NCI-H748 treated with DMSO at 0.1 percent for 48 hours (cell line): ENCODE results near the gene FOXK1.

Experiments used
- DNase-seq: peaks from one replicate; lab custom pipeline; 2025; lab: John Stamatoyannopoulos, UW

Gene FOXK1

DNA sequence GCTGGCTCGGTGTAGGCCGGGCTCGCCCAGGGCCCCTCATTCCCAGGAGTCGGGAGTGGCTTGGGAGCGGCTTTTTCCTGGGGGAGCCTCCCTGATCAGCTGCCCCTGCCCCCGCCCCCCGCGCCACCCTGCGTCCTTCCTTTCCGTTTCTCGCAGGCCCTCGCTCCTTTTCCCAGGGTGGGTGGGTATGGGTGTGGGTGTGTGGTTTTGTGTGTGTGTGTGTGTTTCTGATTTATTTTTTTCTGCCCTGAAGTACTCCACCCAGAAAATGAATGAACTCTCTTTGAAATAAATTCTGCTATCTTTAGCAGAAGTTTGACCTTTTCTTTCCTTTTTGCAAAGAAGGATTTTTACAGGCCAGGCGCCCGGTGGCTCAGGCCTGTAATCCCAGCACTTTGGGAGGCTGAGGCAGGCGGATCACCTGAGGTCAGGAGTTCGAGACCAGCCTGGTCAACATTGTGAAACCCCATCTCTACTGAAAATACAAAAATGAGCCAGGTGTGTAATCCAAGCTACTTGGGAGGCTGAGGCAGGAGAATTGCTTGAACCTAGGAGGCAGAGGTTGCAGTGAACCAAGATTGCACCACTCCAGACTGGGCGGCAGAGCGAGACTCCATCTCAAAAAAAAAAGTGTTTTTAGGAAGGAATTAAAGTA, 63.3 kb downstream of the FOXK1 start:
- DNase-seq: no peak

GRCh38 chr7:4745971-4746919, 64.2 kb downstream of the FOXK1 start:
- no peak for DNase-seq

- DNase-seq: no peak
These were observed 64.9 kb downstream of the FOXK1 start for GRCh38 chr7:4747013-4747412.

DNA sequence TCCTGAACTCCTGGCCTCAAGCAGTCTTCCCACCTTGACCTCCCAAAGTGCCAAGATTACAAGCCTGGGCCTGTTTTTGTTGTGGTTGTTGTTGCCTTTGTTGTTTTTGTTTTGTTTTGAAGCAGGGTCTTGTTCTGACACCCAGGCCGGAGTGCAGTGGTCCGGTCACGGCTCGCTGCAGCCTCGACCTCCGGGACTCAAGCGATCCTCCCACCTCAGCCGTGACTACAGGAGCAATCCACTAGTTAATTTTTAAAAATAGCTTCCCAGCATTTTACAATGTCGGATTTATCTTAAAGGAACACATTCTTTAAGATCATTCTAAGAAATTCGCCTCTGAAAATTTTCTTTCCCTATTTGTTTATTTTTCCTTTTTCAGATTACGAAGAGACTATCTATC, 65.7 kb downstream of the FOXK1 start:
- no peak for DNase-seq

DNA sequence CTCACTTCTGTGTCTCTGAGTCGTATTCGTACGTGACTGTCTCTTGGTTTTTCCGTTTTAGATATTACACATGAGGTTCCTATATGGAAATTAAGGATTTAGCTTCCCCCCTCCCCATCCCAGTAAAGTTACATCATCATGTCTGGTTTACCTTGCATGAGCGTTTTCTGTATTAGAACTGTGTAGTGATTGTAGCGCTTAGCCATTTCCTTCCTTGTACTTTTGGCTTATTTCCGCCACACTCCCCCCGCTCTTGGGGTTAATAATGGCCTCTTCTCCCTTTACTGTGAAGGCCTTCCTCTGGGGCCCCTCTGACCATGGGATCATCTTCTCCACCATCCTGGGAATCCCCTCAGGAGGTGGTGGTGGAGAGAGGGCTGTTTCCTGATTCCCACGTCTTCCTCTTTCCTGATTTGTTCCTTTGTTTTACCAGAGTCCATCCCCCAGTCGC, 66.2 kb downstream of the FOXK1 start:
- DNase-seq: no peak

DNA sequence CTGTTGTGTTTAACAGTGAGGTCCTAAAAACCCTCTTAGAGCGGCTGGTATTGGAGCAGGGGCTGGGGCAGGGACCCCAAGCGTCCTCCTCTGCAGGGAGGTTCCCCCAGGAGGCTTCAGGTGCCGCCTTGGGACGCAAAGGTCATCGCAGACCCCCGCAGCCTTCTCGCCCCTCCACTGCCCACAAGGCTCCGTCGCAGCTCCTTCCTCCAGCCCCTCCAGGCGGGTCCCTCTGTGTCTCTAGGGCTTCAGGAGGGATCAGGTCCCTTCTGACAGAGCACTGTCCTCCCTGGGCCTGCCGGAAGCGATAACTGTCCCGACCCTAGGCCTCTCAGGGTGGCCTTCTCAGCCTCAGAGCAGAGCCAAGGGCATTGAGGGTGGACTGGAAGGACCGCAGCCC, 67.3 kb downstream of the FOXK1 start:
- DNase-seq: no peak

- DNase-seq: no peak
These were observed 67.7 kb downstream of the FOXK1 start for GRCh38 chr7:4749798-4750197.

GRCh38 chr7:4751398-4751947, 69.4 kb downstream of the FOXK1 start:
- no peak for DNase-seq

GRCh38 chr7:4753598-4754432, 71.7 kb downstream of the FOXK1 start:
- DNase-seq: peak; percentile 46

DNA sequence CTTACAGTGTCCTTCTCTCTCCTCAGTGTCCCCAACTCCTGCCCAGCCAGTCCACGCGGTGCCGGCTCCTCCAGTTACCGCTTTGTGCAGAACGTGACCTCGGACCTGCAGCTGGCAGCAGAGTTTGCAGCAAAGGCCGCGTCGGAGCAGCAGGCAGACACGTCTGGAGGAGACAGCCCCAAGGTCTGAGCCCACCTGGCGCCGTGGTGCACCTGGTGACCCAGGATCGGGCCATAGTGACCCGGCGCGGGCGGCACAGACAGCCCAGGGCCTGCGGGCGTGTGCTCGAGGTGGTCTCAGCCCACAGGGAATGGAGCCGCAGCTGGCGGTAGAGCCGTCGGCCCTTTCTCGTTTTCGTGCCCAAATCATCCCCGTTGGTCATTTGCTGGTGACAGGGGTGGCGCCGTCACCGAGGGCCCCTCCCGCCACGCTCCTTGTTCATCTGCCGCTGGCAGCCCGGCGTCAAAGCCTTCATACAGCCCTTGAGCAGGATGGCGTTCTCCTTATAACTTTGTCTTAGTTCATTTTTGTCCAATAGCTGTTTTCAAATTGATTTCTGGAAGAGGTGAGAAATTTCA, 72.4 kb downstream of the FOXK1 start:
- no peak for DNase-seq

- no peak for DNase-seq
These were observed 73.0 kb downstream of the FOXK1 start for GRCh38 chr7:4755045-4755444.

- DNase-seq: no peak
These were observed 76.0 kb downstream of the FOXK1 start for GRCh38 chr7:4758111-4758510.

- DNase-seq: no peak
These were observed 76.7 kb downstream of the FOXK1 start for GRCh38 chr7:4758791-4759190.

GRCh38 chr7:4759211-4759610, 77.1 kb downstream of the FOXK1 start:
- no peak for DNase-seq

- no peak for DNase-seq
These were observed 78.9 kb downstream of the FOXK1 start for GRCh38 chr7:4760952-4761351.

DNA sequence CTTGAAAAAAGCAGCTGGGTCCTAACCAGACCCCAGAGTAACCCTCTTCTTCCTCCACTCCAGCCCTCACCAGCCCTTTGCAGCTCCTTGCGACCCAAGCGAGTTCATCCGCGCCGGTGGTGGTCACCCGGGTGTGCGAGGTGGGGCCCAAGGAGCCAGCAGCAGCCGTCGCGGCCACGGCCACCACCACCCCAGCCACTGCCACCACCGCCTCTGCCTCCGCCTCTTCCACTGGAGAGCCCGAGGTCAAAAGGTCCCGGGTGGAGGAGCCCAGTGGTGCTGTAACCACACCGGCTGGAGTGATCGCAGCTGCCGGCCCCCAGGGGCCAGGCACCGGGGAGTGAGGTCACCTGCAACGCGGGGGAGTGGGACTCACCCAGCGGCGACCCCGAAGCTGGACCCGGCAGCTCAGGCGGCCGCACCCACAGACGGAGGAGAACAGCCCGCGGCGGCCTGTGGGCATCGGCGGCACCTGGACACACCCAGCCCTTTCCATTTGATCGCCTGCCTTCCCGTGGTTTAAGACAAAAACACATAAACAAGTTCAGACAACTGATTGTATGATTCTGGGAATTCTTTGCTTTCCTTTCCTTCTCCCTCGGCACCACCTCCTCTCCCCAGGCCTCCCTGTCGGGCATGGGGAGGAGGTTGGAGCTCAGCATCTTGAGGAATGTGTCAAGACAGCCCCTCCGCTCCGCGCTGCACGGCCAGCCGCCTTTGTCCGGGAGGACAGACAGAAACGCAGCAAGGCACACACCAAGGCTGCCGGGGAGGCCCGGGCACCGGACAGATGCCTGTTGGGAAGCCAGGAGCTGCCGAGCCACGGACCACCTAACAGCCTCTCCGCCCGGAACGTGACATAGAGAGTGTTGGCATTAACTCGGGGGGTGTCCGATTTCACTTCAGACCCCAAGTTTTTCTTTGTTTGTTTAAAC, 80.3 kb downstream of the FOXK1 start:
- no peak for DNase-seq

GRCh38 chr7:4763091-4763793, 81.1 kb downstream of the FOXK1 start:
- no peak for DNase-seq

GRCh38 chr7:4763794-4764185, 81.7 kb downstream of the FOXK1 start:
- no peak for DNase-seq

- DNase-seq: no peak
These were observed 82.4 kb downstream of the FOXK1 start for GRCh38 chr7:4764402-4765007.
